Renal cortical epithelial cell (primary cell): ENCODE data around the gene TRRAP. TPM values are rescaled to one million over a fixed set of nuclear protein-coding genes. Genes with fewer than 3 reads are reported as not detected.
A peak's percentile ranks its signal among the peaks of the same experiment; 100 is the strongest.

Experiments
- DNase-seq: peaks from one replicate; pipeline ENCODE4 v3.0.0-alpha.2; 2011; ENCODE audit warnings: low read depth
- total RNA-seq: library from RNA; depleted of rRNA; stranded (reverse); fragments of >200 nt; gene quantifications from 2 replicates; pipeline ENCODE4 v1.2.3, GENCODE V29; 2014

TRRAP gene
- total RNA-seq, 1 donor from 2014 or later, result 54.0 TPM

DNA sequence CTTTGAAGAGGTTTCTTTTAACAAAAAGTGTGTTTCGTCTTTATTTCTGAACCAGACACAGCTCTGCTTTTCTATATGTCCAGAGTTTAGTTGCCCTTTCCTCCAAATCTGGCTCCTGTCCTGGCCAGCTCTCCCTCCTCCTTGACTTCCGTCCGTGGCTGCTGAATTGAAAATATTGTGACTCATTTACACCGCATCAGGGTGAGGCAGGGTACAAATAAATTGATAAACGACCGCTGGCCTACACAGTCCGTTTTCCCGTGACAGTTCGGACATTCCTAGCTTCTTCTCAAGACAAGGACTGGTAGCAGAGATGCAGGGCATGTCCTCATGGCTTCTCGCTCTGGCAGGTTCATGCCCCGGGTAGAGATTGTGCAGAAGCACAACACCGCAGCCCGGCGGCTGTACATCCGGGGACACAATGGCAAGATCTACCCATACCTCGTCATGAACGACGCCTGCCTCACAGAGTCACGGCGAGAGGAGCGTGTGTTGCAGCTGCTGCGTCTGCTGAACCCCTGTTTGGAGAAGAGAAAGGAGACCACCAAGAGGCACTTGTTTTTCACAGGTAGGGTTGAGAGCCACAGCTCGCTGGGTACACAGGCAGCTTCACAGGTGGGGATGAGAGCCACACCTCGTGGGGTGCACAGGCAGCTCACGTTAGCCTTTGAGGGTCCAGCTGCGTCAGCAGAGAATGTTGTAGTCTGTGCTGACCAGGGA lies 126.6 kb downstream of the TRRAP start:
- DNase-seq, result no peak

- no peak for DNase-seq
These were observed 127.4 kb downstream of the TRRAP start for GRCh38 chr7:99005776-99006175.

GRCh38 chr7:99006739-99007424 lies 128.6 kb downstream of the TRRAP start:
- peak; percentile 38 for DNase-seq

DNA sequence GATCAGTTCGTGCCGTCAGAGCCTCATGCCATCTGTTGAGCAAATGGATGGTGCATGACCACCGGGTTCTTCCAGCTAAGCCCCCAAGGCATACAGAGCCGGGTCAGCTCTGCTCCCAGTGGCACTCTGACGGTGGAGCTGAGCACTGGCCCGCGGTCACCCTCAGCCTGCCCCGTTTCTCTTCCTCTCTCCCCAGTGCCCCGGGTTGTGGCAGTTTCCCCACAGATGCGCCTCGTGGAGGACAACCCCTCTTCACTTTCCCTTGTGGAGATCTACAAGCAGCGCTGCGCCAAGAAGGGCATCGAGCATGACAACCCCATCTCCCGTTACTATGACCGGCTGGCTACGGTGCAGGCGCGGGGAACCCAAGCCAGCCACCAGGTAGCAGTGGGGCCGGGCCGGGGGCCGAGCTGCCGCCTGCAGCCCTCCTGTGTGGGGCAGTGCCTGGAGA lies 129.9 kb downstream of the TRRAP start:
- no peak for DNase-seq

GRCh38 chr7:99008921-99009530 lies 130.7 kb downstream of the TRRAP start:
- DNase-seq, result no peak

GRCh38 chr7:99010281-99010680 lies 131.9 kb downstream of the TRRAP start:
- DNase-seq, result no peak

DNA sequence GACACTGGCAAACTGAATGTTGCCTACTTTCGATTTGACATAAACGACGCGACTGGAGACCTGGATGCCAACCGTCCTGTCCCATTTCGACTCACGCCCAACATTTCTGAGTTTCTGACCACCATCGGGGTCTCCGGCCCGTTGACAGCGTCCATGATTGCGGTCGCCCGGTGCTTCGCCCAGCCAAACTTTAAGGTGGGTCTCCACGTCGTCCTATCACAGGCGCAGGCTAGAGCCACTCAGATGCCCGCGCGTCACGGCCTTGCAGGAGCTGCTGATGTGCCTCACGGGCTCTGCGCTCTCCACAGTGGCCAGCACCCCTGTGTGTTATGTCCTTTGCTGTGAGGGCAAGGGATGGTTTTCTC lies 133.0 kb downstream of the TRRAP start:
- no peak for DNase-seq

GRCh38 chr7:99011706-99012404 lies 133.5 kb downstream of the TRRAP start:
- DNase-seq, result no peak

GRCh38 chr7:99012722-99013121 lies 134.4 kb downstream of the TRRAP start:
- no peak for DNase-seq

DNA sequence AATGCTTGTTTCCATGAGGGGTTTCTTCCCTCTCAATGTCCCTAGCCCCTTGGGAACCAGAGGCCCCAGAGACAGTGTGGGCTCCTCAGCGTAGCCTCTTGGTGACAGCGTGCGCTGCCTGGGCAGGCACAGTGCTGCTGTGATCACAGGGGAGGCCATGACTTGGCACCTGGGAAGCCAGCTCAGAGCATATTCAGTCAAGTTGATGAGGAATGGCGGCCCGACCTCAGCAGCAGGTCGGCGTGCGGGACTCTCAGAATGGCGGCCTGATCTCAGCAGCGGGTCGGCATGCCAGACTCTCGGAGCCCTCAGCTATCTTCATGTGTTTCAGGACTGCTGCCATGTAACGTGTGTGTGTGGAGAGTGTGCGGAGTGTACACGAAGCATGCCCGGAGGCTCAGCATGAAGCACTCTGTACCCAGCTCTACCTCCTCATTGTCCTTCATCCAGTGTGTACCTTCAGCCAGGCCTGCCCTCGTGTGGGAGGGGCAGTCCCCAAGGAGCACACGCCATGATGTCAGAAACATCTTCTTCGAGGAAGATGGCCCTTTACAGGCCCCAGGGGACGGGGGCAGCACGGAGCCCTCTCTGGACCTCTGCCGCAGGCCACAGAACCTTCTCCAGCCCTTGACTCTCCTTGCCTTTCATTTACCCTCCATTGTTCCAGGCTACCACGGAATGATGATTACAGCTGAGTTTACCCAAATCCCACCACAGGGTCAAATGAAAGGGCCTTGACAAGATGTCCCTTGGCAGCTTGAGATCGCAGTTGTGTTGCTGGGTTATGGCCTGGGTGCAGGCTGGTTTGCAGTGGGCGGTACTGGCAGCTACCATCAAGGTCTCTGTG lies 135.2 kb downstream of the TRRAP start:
- no peak for DNase-seq

DNA sequence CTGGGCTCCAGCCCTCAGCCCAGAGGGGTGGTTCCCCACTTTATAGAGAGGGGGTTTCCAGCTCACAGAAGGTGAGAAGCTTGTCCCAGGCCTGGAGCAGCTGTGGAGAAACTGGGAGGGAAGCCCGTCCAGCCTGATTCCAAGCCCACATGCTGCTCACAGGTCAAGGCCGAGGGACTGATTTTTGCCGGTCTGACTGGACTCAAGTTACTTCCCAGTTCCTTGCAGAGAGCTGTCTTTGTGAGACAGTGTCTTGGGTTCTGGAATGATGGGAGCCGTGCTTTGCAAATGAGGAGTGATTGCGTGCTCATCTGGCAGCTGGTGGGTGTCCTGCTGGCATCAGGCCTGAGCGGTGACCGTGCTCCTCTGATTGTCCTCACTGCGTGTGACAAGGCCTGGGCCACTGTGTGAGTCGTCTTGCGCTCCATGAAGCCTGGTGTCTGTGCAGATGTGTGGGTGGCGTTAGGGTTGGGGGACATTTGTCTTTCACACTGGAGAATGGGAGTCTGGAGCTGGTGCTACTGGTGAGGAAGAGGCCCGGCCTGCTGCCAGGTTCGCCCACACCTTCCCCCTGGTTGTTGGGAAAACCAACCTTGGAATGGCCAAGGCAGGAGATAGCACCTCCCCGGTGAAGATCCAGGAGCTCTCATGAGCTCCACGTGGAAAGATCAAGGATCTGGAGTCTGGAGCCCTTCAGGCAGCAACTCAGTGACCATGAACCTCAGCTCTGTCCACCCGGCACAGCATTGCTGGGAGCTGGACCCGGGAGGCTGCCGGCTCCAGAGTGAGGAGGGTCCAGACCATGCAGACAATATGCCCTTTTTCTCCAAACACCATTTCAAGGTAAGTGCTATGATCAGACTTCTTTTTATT lies 136.0 kb downstream of the TRRAP start:
- DNase-seq, result no peak

- DNase-seq, result no peak
These were observed 137.9 kb downstream of the TRRAP start for GRCh38 chr7:99016196-99016595.

DNA sequence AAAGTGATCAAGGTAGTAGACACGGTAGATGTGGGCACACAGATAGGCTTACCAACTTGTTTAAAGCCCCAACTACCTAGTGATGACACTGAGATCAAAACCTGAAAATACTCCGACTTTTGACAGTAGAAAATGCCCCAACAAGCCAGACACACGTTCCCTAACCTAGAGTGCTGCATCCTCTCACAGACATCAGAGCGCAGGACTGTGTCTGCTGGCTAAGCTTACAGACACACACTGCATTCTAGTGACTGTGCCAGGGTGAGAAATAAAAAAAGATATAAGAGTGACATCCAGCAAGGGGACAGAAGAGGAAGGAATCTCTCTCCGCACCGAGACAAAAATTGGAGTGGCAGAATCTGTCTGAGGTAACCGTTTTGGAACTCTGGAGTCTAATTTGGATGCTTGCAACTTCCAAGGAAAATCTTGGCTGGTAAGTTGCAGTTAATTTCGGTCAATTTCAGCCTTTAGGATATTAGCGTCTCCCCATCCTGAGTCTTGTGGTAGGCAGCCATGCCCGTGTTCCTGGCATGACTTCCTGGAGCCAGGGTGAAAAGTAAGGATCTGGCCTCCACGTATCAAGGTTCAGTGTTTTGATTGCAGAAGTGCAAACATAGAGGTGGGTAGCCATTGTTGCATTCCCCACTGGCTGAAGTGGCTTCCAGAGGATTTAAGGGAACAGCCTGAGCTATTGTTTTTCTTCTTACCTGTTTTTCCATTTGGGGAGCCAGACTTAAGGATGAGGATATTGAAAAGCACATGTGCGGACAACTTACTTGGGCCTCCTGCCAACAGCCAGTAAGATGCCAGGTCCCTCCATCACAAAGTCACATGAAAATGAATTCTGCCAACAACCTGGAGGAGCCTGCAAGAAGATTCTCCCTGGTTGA lies 141.4 kb downstream of the TRRAP start:
- no peak for DNase-seq

DNA sequence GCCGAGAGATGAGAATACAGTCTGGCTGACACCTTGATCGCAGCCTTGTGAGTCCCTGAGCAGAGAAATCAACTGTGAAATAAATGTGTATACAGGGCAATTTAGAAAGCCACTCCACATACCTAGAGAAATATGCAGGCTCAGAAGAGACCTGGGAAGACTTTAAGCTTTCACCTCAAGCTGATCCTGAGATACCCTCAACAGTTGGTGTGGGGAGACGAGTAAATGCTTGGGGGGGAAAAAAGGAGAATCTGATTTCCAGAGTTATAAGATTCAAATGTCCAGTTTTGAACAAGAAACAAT lies 142.0 kb downstream of the TRRAP start:
- DNase-seq, result no peak

DNA sequence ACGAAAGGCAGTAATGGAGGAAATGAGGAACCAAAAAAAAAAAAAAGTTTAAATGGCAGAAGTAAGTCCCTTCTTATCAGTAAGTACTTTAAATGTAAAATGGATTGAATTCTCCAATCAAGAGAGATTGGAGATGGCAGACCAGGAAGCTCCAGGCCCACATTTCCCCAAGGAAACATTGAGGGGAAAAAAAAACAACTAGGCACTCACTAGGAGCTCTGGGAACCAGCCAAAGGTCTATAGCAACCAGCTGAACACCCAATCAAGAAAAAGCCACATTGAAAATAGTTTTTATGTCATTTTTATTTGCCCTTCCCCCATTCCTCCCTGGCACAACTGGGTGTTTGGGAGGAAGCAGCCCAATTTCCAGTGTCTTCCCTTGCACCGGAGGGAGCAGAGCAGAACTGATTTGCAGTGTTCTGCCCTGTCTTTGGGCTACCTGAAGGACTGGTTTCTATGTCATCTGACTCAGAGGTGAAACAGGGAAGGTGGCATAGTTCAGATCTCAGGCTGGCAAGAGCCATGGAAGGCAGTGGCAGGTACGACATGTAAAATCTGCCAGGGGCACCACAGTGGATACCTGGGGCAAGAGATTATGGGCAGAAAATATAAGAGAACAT lies 143.7 kb downstream of the TRRAP start:
- no peak for DNase-seq

DNA sequence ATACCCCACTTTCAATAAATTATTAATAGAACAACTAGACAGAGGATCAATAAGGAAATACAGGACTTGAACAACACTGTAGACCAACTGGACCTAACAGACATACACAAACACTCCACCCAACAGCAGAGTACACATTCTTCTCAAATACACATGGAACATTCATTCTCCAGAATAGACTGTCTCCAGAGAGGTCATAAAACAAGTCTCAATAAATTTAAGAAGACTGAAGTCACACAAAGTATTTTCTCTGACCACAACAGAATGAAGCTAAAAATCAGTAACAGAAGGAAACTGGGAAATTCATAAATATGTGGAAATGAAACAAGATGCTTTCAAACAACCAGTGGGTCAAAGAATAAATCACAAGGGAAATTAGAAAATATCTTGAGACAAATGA lies 145.7 kb downstream of the TRRAP start:
- DNase-seq, result no peak

DNA sequence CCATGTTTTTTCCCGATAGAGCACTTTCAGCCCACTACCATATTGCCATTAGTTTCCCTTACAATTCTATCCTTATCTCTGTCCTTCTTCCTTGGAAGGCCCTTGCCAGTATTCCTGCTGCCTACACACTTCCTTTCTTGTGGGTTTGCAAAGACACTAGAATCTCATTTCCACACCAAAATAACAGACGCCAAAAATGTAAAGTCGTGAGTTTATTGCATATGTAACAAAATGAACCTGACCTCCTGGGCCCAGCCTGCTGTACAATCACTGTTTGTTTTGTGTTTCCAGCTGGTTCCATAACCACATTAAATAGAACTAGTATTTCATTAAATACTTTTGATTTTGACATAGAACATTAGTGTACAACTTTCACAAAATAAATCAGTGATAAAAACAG lies 148.9 kb downstream of the TRRAP start:
- DNase-seq, result no peak

- DNase-seq, result no peak
These were observed 149.5 kb downstream of the TRRAP start for GRCh38 chr7:99027841-99028240.

- DNase-seq, result no peak
These were observed 150.1 kb downstream of the TRRAP start for GRCh38 chr7:99028261-99028973.
